ENCODE results near the gene TIMP2. TPM values are rescaled to one million over a fixed set of nuclear protein-coding genes. Genes with fewer than 3 reads are reported as not detected.

The TIMP2 gene
- polyA plus RNA-seq, 2 of the 4 experiments (the other 2 are of a cell fraction), result 68.1 to 166 TPM

- Histone ChIP-seq H3K4me1 (no peaks in the 10 kb centered on the region), H3K9me3 (no peaks in the 10 kb centered on the region), H3K4me2 (no peak overlapping the region), H3K27ac (no peak overlapping the region), H3K4me3 (no peak overlapping the region)
- 92% methylated on average over 5 of the region's 5 CpGs for WGBS (ENCODE audit: missing lambda C conversion rate)
- FAIRE-seq, result no peak
- ChIA-PET CTCF (interaction anchor here (0.6 to 2.1 kb wide), 8 partner anchors 9 to 576 kb away, joined by 3 to 7 read pairs (median 3); no protein-coding TSS in a partner anchor), POLR2A (no interaction called here)
- no peak for ATAC-seq
- DNase-seq (ENCODE audit: low read depth in 1 of 2, low spot score in 1 of 2), result no peak
- TF ChIP-seq KDM1A (IDR thresholded peaks at IDR 0.05; ENCODE audit: low read depth), result no peak
- no peak for TF ChIP-seq NPAS2 (CRISPR knock-in tag; IDR thresholded peaks at IDR 0.05; ENCODE audit: borderline replicate concordance)
- no peak for TF ChIP-seq GATA3 (IDR thresholded peaks at IDR 0.05; ENCODE audit: borderline replicate concordance)
- no peak for TF ChIP-seq HOXB5 (CRISPR knock-in tag; IDR thresholded peaks at IDR 0.05)
- TF ChIP-seq ZNF302 (CRISPR knock-in tag; IDR thresholded peaks at IDR 0.05), result no peak
- TF ChIP-seq, protein P1, sequence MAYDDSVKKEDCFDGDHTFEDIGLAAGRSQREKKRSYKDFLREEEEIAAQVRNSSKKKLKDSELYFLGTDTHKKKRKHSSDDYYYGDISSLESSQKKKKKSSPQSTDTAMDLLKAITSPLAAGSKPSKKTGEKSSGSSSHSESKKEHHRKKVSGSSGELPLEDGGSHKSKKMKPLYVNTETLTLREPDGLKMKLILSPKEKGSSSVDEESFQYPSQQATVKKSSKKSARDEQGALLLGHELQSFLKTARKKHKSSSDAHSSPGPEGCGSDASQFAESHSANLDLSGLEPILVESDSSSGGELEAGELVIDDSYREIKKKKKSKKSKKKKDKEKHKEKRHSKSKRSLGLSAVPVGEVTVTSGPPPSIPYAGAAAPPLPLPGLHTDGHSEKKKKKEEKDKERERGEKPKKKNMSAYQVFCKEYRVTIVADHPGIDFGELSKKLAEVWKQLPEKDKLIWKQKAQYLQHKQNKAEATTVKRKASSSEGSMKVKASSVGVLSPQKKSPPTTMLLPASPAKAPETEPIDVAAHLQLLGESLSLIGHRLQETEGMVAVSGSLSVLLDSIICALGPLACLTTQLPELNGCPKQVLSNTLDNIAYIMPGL (CRISPR knock-in tag; IDR thresholded peaks at IDR 0.05; ENCODE audit: borderline replicate concordance), result no peak
- no peak for TF ChIP-seq SMC3 (IDR thresholded peaks at IDR 0.05)
- TF ChIP-seq CHD4 (IDR thresholded peaks at IDR 0.05; ENCODE audit: borderline replicate concordance), result no peak
- TF ChIP-seq, protein P2, sequence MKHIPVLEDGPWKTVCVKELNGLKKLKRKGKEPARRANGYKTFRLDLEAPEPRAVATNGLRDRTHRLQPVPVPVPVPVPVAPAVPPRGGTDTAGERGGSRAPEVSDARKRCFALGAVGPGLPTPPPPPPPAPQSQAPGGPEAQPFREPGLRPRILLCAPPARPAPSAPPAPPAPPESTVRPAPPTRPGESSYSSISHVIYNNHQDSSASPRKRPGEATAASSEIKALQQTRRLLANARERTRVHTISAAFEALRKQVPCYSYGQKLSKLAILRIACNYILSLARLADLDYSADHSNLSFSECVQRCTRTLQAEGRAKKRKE (CRISPR knock-in tag; IDR thresholded peaks at IDR 0.05; ENCODE audit: low read depth), result no peak
- TF ChIP-seq NFE2L2 (conservative IDR thresholded peaks at IDR 0.05; ENCODE audit: low read length), result no peak
- no peak for TF ChIP-seq EHMT2 (IDR thresholded peaks at IDR 0.05; ENCODE audit: low read depth)
- no peak for TF ChIP-seq JUN (IDR thresholded peaks at IDR 0.05)
Measured at GRCh38 chr17:78826421-78826820, 98.8 kb downstream of the TIMP2 start.

DNA sequence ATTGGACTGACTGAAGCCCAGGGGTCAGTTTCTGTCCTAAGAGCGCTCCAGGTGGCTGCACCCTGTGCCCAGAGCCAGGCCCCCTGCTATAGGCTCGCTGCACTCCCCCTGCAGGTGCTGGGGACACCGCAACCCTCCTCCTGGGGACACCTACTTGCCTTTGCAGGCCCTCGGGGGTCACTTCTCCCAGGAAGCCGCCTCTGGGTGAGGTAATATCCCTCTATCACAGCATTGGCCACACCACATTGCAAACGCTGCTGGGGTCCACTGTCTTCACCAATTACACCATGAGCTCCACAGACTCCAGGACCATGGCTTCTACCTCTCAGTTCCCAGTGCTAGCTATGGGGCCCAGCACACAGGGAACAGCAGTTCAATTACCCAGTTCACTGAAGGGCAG lies 99.5 kb downstream of the TIMP2 start:
- TF ChIP-seq HDAC2 (IDR thresholded peaks at IDR 0.05), result no peak
- TF ChIP-seq RAD21 (conservative IDR thresholded peaks at IDR 0.05 in 1 of 2, IDR thresholded peaks at IDR 0.05 in 1 of 2), result no peak
- TF ChIP-seq CHD2 (IDR thresholded peaks at IDR 0.05; ENCODE audit: low read length, partially characterized antibody), result no peak
- TF ChIP-seq, protein P3, sequence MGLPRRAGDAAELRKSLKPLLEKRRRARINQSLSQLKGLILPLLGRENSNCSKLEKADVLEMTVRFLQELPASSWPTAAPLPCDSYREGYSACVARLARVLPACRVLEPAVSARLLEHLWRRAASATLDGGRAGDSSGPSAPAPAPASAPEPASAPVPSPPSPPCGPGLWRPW (IDR thresholded peaks at IDR 0.05), result no peak
- TF ChIP-seq, protein P4, sequence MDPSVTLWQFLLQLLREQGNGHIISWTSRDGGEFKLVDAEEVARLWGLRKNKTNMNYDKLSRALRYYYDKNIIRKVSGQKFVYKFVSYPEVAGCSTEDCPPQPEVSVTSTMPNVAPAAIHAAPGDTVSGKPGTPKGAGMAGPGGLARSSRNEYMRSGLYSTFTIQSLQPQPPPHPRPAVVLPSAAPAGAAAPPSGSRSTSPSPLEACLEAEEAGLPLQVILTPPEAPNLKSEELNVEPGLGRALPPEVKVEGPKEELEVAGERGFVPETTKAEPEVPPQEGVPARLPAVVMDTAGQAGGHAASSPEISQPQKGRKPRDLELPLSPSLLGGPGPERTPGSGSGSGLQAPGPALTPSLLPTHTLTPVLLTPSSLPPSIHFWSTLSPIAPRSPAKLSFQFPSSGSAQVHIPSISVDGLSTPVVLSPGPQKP (IDR thresholded peaks at IDR 0.05; ENCODE audit: low read depth, low read length), result no peak
- TF ChIP-seq, protein P2 (CRISPR knock-in tag; IDR thresholded peaks at IDR 0.05; ENCODE audit: low read depth), result no peak
- TF ChIP-seq MAZ (IDR thresholded peaks at IDR 0.05; ENCODE audit: borderline replicate concordance, low read depth, low read length), result no peak
- TF ChIP-seq, protein P5, sequence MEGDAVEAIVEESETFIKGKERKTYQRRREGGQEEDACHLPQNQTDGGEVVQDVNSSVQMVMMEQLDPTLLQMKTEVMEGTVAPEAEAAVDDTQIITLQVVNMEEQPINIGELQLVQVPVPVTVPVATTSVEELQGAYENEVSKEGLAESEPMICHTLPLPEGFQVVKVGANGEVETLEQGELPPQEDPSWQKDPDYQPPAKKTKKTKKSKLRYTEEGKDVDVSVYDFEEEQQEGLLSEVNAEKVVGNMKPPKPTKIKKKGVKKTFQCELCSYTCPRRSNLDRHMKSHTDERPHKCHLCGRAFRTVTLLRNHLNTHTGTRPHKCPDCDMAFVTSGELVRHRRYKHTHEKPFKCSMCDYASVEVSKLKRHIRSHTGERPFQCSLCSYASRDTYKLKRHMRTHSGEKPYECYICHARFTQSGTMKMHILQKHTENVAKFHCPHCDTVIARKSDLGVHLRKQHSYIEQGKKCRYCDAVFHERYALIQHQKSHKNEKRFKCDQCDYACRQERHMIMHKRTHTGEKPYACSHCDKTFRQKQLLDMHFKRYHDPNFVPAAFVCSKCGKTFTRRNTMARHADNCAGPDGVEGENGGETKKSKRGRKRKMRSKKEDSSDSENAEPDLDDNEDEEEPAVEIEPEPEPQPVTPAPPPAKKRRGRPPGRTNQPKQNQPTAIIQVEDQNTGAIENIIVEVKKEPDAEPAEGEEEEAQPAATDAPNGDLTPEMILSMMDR (IDR thresholded peaks at IDR 0.05), result no peak
- POLR2A ChIA-PET, result no interaction called here
- no peak overlapping the region for H3K4me3 ChIP-seq
- DNase-seq (ENCODE audit: low read depth in 1 of 2, low spot score in 1 of 2) (no peak), ATAC-seq (peak in 1 of 2 experiments; percentile 4; a peak in 1 of 6 replicates), FAIRE-seq (no peak)
- H3K4me2 ChIP-seq, result no peak overlapping the region
- H3K4me1 ChIP-seq, result no peaks in the 10 kb centered on the region
- H3K27ac ChIP-seq, result no peak overlapping the region
- CTCF ChIA-PET, result interaction anchor here (0.7 to 2.1 kb wide), 4 partner anchors 10 to 575 kb away, joined by 3 to 7 read pairs (median 4); no protein-coding TSS in a partner anchor
- WGBS (ENCODE audit: missing lambda C conversion rate), result 96% methylated on average over 6 of the region's 6 CpGs
- H3K9me3 ChIP-seq, result no peaks in the 10 kb centered on the region
